Measurements from ENCODE around the gene PPP2R5C.

DNA sequence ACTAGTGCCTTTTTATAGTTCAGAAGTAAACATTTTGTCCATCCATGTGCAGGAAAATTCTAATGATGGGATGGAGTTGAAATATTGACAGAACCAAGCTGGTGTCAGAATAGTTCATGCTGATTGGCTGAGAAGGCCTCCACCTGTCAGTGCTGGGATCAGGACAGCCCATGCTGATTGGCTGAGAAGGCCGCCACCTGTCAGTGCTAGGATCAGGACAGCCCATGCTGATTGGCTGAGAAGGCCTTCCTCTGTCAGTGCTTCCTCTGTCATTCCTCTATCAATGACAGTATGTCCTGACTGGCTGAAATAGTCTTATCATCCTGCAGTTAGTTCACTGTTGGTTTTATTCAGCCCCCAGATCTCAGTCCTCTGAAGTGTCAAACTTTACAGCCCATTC, 95.7 kb downstream of the PPP2R5C start:
- TF ChIP-seq POLR2A (IDR thresholded peaks at IDR 0.05): no peak
- TF ChIP-seq, protein P1, sequence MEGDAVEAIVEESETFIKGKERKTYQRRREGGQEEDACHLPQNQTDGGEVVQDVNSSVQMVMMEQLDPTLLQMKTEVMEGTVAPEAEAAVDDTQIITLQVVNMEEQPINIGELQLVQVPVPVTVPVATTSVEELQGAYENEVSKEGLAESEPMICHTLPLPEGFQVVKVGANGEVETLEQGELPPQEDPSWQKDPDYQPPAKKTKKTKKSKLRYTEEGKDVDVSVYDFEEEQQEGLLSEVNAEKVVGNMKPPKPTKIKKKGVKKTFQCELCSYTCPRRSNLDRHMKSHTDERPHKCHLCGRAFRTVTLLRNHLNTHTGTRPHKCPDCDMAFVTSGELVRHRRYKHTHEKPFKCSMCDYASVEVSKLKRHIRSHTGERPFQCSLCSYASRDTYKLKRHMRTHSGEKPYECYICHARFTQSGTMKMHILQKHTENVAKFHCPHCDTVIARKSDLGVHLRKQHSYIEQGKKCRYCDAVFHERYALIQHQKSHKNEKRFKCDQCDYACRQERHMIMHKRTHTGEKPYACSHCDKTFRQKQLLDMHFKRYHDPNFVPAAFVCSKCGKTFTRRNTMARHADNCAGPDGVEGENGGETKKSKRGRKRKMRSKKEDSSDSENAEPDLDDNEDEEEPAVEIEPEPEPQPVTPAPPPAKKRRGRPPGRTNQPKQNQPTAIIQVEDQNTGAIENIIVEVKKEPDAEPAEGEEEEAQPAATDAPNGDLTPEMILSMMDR (IDR thresholded peaks at IDR 0.05): no peak
